AG04450 (cell line): ENCODE measurements around the gene RETREG3. TPM values are rescaled to one million over a fixed set of nuclear protein-coding genes. Genes with fewer than 3 reads are reported as not detected.

Experiments used
- CTCF ChIA-PET: fragments of 300-600, 350-600 bp; formaldehyde crosslinking; extraction: SDS; loops from one replicate; lab custom pipeline; 2022; ENCODE audit warnings: antibody characterized with exemption, inconsistent platforms; lab: Charles Lee
- POLR2A ChIA-PET: fragments of 350-600 bp; formaldehyde crosslinking; extraction: SDS; loops from one replicate; lab custom pipeline; 2021; ENCODE audit warnings: antibody characterized with exemption, inconsistent platforms; lab: Yijun Ruan, JAX
- DNase-seq: peaks from one replicate; pipeline ENCODE4 v3.0.0-alpha.2; 2011; ENCODE audit warnings: low read depth, low spot score
- H3K27ac ChIP-seq: one replicate; pipeline ENCODE4 v1.5.1; 2012; ENCODE audit warnings: low read depth, low read length, control low read depth
- H3K27me3 ChIP-seq: one replicate; pipeline ENCODE4 v1.6.0; 2012; ENCODE audit warnings: low read length; ENCODE audit not compliant: control insufficient read depth, insufficient read depth
- H3K4me3 ChIP-seq: 2 replicates; pipeline ENCODE4 v1.5.1; 2011; ENCODE audit warnings: mild to moderate bottlenecking, low read depth, low read length, control low read depth
- H3K9me3 ChIP-seq: 2 replicates; pipeline ENCODE4 v1.5.1; 2012; ENCODE audit warnings: low read length; ENCODE audit not compliant: control insufficient read depth, insufficient read depth
- polyA plus RNA-seq: library from polyadenylated mRNA; depleted of rRNA; stranded (reverse); fragments of >200 nt; gene quantifications from 2 replicates; pipeline ENCODE4 v1.2.3, GENCODE V29; 2011; rRNA removed
- TF ChIP-seq, protein P1 (sequence below): IDR thresholded peaks from 2 replicates; pipeline ENCODE4 v1.5.1; 2011; ENCODE audit warnings: low read depth, low read length, control low read depth, inconsistent platforms

Gene RETREG3
- polyA plus RNA-seq, 1 experiment: 27.5 TPM

DNA sequence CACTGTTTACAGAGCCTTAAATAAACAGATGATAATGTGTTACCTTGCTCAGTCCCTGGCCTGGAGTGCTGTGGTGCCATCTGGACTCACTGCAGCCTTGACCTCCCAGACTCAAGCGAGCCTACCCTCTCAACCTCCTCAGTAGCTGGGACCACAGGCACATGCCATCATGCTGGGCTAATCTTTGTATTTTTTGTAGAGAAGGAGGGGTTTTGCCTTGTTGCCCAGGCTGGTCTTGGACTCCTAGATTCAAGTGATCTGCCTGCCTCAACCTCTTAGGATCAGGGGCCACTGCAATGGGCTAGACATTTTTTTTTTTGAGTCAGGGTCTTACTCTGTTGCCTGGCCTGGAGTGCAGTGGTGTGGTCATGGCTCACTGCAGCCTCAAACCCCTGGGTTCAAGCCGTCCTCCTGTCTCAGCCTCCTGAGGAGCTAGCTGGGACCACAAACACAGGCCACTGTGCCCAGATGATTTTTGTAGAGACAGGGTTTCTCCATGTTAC lies 78.2 kb downstream of the RETREG3 start:
- Histone ChIP-seq H3K4me3 (no peak overlapping the region), H3K27me3 (no peaks in the 10 kb centered on the region), H3K9me3 (no peaks in the 10 kb centered on the region), H3K27ac (no peak overlapping the region)
- no peak for DNase-seq
- TF ChIP-seq, protein P1, sequence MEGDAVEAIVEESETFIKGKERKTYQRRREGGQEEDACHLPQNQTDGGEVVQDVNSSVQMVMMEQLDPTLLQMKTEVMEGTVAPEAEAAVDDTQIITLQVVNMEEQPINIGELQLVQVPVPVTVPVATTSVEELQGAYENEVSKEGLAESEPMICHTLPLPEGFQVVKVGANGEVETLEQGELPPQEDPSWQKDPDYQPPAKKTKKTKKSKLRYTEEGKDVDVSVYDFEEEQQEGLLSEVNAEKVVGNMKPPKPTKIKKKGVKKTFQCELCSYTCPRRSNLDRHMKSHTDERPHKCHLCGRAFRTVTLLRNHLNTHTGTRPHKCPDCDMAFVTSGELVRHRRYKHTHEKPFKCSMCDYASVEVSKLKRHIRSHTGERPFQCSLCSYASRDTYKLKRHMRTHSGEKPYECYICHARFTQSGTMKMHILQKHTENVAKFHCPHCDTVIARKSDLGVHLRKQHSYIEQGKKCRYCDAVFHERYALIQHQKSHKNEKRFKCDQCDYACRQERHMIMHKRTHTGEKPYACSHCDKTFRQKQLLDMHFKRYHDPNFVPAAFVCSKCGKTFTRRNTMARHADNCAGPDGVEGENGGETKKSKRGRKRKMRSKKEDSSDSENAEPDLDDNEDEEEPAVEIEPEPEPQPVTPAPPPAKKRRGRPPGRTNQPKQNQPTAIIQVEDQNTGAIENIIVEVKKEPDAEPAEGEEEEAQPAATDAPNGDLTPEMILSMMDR: no peak
- ChIA-PET POLR2A (interaction anchor here (0.6 kb wide), 2 partner anchors 246 to 268 kb away, joined by 3 to 5 read pairs; no protein-coding TSS in a partner anchor), CTCF (interaction anchor here (0.9 kb wide), 1 partner anchor 209 kb away, joined by 4 read pairs; no protein-coding TSS in a partner anchor)

Other genes starting within 250 kb of the RETREG3 start
- 77.1 and 83.4 TPM in 2 replicates for gene STAT3, start 220.9 kb downstream of the RETREG3 start, polyA plus RNA-seq
- gene CAVIN1, start 186.1 kb downstream of the RETREG3 start, polyA plus RNA-seq: 326 and 390 TPM in 2 replicates
- gene ATP6V0A1, start 150.5 kb downstream of the RETREG3 start, polyA plus RNA-seq: 22.3 and 30.8 TPM in 2 replicates
- 11.9 and 17.2 TPM in 2 replicates for gene NAGLU, start 73.1 kb downstream of the RETREG3 start, polyA plus RNA-seq
- gene HSD17B1, start 56.5 kb downstream of the RETREG3 start, polyA plus RNA-seq: 0.87 and 1.4 TPM in 2 replicates
- 29.4 and 36.8 TPM in 2 replicates for gene COASY, start 47.2 kb downstream of the RETREG3 start, polyA plus RNA-seq
- 35.4 and 38.2 TPM in 2 replicates for gene MLX, start 42.3 kb downstream of the RETREG3 start, polyA plus RNA-seq
- 3.0 and 5.1 TPM in 2 replicates for gene PSMC3IP, start 31.6 kb downstream of the RETREG3 start, polyA plus RNA-seq
- 28.4 and 36.3 TPM in 2 replicates for gene TUBG1, start 309 bp upstream of the RETREG3 start, polyA plus RNA-seq
- gene TUBG2, start 49.9 kb upstream of the RETREG3 start, polyA plus RNA-seq: 7.8 and 9.9 TPM in 2 replicates
- 3.6 and 4.3 TPM in 2 replicates for gene PLEKHH3, start 67.6 kb upstream of the RETREG3 start, polyA plus RNA-seq
- 0.45 and 0.76 TPM in 2 replicates for gene CCR10, start 72.5 kb upstream of the RETREG3 start, polyA plus RNA-seq
- 53.7 and 62.9 TPM in 2 replicates for gene CNTNAP1, start 73.2 kb upstream of the RETREG3 start, polyA plus RNA-seq
- 18.8 and 26.3 TPM in 2 replicates for gene EZH1, start 135.7 kb upstream of the RETREG3 start, polyA plus RNA-seq
- 1.4 and 1.7 TPM in 2 replicates for gene RAMP2, start 151.9 kb upstream of the RETREG3 start, polyA plus RNA-seq
- gene VPS25, start 164.1 kb upstream of the RETREG3 start, polyA plus RNA-seq: 94.0 and 107 TPM in 2 replicates
- 2.3 and 2.7 TPM in 2 replicates for gene WNK4, start 171.2 kb upstream of the RETREG3 start, polyA plus RNA-seq
- gene COA3, start 189.3 kb upstream of the RETREG3 start, polyA plus RNA-seq: 86.7 and 96.3 TPM in 2 replicates
- 0.09 and 0.14 TPM in 2 replicates for gene CNTD1, start 189.5 kb upstream of the RETREG3 start, polyA plus RNA-seq
- gene BECN1, start 214.9 kb upstream of the RETREG3 start, polyA plus RNA-seq: 106 and 107 TPM in 2 replicates
- gene PSME3, start 224.0 kb upstream of the RETREG3 start, polyA plus RNA-seq: 111 and 129 TPM in 2 replicates
- gene AOC2, start 235.2 kb upstream of the RETREG3 start, polyA plus RNA-seq: 0.16 and 0.33 TPM in 2 replicates
- gene AOC3, start 241.8 kb upstream of the RETREG3 start, polyA plus RNA-seq: 0.10 and 0.12 TPM in 2 replicates